Endometrial microvascular endothelial cells (primary cell): ENCODE measurements around the gene ATN1. TPM values are rescaled to one million over a fixed set of nuclear protein-coding genes. Genes with fewer than 3 reads are reported as not detected.

Experiments
- in situ Hi-C: cut with HindIII; loops from 2 replicates; pipeline ENCODE4 v1.10.0; 2017; ENCODE audit warnings: low sequenced_read_pairs, low pct_unique_long_range_greater_than_20kb; ENCODE audit errors: inconsistent ontology term
- total RNA-seq: library from RNA; depleted of rRNA; stranded (reverse); fragments of >200 nt; gene quantifications from one replicate; pipeline ENCODE4 v1.2.3, GENCODE V29; 2015; ENCODE audit errors: inconsistent ontology term

ATN1 gene
- total RNA-seq, 1 donor from 2014 or later, result 26.8 TPM

- in situ Hi-C loops, result no loop called here
Measured at GRCh38 chr12:6981152-6982052, 53.6 kb downstream of the ATN1 start.

- in situ Hi-C loops, result no loop called here
Measured at GRCh38 chr12:6982532-6982931, 54.8 kb downstream of the ATN1 start.

DNA sequence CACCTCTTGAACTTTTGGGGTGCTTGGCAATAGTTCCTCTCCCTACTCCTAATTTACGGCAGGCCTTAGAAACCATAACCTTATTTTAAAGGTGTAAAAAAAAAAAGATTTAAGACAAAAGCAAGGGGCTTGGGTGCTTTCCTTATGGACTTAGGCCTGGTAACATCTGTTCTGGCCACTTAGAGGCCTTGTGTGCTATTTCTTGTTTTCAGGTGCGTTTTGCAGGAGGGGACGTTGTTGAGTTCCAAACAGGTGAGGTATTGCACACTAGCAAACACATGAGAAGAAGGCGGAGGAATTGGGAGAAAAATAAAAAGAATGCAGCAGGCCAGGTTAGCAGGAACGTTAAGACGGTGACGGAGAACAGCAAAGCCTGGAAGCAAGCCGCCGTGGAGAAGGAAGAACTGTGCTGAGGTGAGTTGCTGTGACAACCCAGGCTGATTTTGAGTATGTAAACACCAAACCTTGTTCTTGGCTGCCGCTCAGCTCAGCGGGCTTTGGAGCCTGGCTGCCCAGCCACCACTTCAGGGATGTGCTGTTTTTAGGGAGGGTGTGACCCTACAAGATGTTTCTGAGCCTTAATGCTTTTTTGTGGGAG lies 60.3 kb downstream of the ATN1 start:
- in situ Hi-C loops, result no loop called here

Other genes starting within 250 kb of the ATN1 start
- gene ZNF384, start 238.6 kb upstream of the ATN1 start, total RNA-seq, result 13.8 TPM
- not detected for gene PIANP, start 227.1 kb upstream of the ATN1 start, total RNA-seq
- 69.5 TPM for gene COPS7A, start 203.9 kb upstream of the ATN1 start, total RNA-seq
- 223 TPM for gene MLF2, start 174.8 kb upstream of the ATN1 start, total RNA-seq
- 238 TPM for gene PTMS, start 161.6 kb upstream of the ATN1 start, total RNA-seq
- gene LAG3, start 155.4 kb upstream of the ATN1 start, total RNA-seq, result 0.19 TPM
- gene CD4, start 138.4 kb upstream of the ATN1 start, total RNA-seq, result not detected
- 0.19 TPM for gene GPR162, start 106.1 kb upstream of the ATN1 start, total RNA-seq
- gene P3H3, start 99.6 kb upstream of the ATN1 start, total RNA-seq, result 32.3 TPM
- 0.74 TPM for gene GNB3, start 87.0 kb upstream of the ATN1 start, total RNA-seq
- 50.0 TPM for gene CDCA3, start 76.7 kb upstream of the ATN1 start, total RNA-seq
- gene USP5, start 75.8 kb upstream of the ATN1 start, total RNA-seq, result 102 TPM
- gene TPI1, start 60.4 kb upstream of the ATN1 start, total RNA-seq, result 1,455 TPM
- 2.1 TPM for gene SPSB2, start 54.7 kb upstream of the ATN1 start, total RNA-seq
- gene LRRC23, start 23.1 kb upstream of the ATN1 start, total RNA-seq, result 5.9 TPM
- 9.8 TPM for gene ENO2, start 13.4 kb upstream of the ATN1 start, total RNA-seq
- gene RNU7-1, start 15.9 kb downstream of the ATN1 start, total RNA-seq, result not detected
- 127 TPM for gene C12orf57, start 16.1 kb downstream of the ATN1 start, total RNA-seq
- gene PTPN6, start 23.4 kb downstream of the ATN1 start, total RNA-seq, result 0.09 TPM
- 301 TPM for gene PHB2, start 42.7 kb downstream of the ATN1 start, total RNA-seq
- gene EMG1, start 43.0 kb downstream of the ATN1 start, total RNA-seq, result 39.9 TPM
- gene LPCAT3, start 90.5 kb downstream of the ATN1 start, total RNA-seq, result 28.2 TPM
- gene C1S, start 132.8 kb downstream of the ATN1 start, total RNA-seq, result not detected
- 8.8 TPM for gene C1R, start 164.5 kb downstream of the ATN1 start, total RNA-seq
- 22.3 TPM for gene C1RL, start 181.3 kb downstream of the ATN1 start, total RNA-seq
- 3.7 TPM for gene RBP5, start 200.9 kb downstream of the ATN1 start, total RNA-seq
- 53.0 TPM for gene CLSTN3, start 202.4 kb downstream of the ATN1 start, total RNA-seq